GM21717 (cell line): ENCODE measurements around the gene PRSS8.

Experiments
- ATAC-seq: cut with Tn5 transposase; IDR thresholded peaks from one replicate; pipeline ENCODE4 v1.9.1; 2021; ENCODE audit warnings: mild to moderate bottlenecking, moderate library complexity; ENCODE audit not compliant: unreplicated experiment

Gene PRSS8

GRCh38 chr16:31083556-31083955 lies 52.0 kb downstream of the PRSS8 start:
- no peak for ATAC-seq

GRCh38 chr16:31083081-31083480 lies 52.4 kb downstream of the PRSS8 start:
- ATAC-seq, result no peak

DNA sequence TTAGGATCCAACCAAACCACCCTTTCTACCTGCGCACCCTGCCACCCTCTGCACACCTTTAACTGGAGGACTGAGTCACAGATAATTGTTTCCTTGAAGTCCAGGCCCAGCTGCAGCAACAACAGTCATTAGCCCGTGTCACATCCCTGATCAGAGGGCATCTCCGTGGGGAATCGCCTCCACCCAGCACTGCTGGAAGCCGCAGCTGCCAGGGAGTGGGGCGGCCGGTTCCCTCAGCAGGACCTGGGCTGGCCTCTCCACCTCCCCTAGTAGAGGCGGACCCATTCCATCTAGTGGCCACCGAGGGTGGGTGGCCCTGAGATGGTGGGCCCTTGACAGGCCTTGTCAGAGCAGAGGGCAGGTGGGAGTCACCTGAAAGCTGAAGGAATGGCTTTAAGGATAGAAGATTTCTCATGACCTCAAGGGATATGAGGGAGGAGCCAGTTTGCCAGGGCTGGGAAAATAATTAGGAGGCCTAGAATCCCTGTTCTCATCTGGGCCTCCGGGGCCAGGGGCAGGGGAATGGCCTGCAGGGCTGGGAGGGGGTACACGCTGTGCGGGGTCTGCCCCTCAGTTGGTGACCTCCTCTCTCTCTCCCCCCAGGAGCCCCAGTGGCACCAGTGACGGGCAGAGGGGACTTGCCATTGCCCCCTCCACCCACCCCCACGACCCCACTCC lies 53.0 kb downstream of the PRSS8 start:
- ATAC-seq, result no peak
